ENCODE results near the gene MAST1. TPM values are rescaled to one million over a fixed set of nuclear protein-coding genes. Genes with fewer than 3 reads are reported as not detected.
A peak's percentile ranks its signal among the peaks of the same experiment; 100 is the strongest.
"Not testable (repeated sequence)": the region's sequence is repeated elsewhere in the genome, so short reads cannot be mapped to it uniquely, and the experiment has no call there.

MAST1 gene
- total RNA-seq, 1 experiment from 2014 or later: 11.2 TPM

- POLR2A ChIA-PET (ENCODE audit: unreplicated experiment); H3F3A ChIP-seq (ENCODE audit: low read length, unreplicated experiment): not testable (repeated sequence)
These were observed 20.5 kb upstream of the MAST1 start for GRCh38 chr19:12817810-12818209.

GRCh38 chr19:12821761-12822160 lies 16.6 kb upstream of the MAST1 start:
- H4K20me1 ChIP-seq (ENCODE audit: low read length): no peaks in the 10 kb centered on the region
- H3K9me2 ChIP-seq (replicated peaks; ENCODE audit: low read length): no peaks in the 10 kb centered on the region
- no TSS peak for BruUV-seq (replicated peaks)
- peak; percentile 65 for ATAC-seq
- H3K9ac ChIP-seq (ENCODE audit: low read length): no peak overlapping the region
- no peaks in the 10 kb centered on the region for H3K36me3 ChIP-seq (ENCODE audit: low read depth, low read length)
- no peaks in the 10 kb centered on the region for H3K79me2 ChIP-seq (ENCODE audit: low read length)
- intact Hi-C loops (cut with micrococcal nuclease): no loop called here
- H3K4me3 ChIP-seq (ENCODE audit: low read length): no peak overlapping the region
- no peak overlapping the region for H3K4me2 ChIP-seq (ENCODE audit: low read length)
- no peak for TF ChIP-seq CTCF (conservative IDR thresholded peaks at IDR 0.05; ENCODE audit: low read depth, low read length)
- no peak for TF ChIP-seq EZH2phosphoT487 (IDR thresholded peaks at IDR 0.05; ENCODE audit: borderline replicate concordance, low read length)
- no peak for TF ChIP-seq EZH2 (IDR thresholded peaks at IDR 0.05; ENCODE audit: low read length, unreplicated experiment)
- peak; percentile 63 for DNase-seq
- POLR2A ChIA-PET (ENCODE audit: unreplicated experiment): no interaction called here
- H3F3A ChIP-seq (ENCODE audit: low read length, unreplicated experiment): no peaks in the 10 kb centered on the region
- CTCF ChIA-PET: no interaction called here
- no peaks in the 10 kb centered on the region for H3K4me1 ChIP-seq (ENCODE audit: insufficient read depth, low read length)
- H3K27ac ChIP-seq (ENCODE audit: low read length): no peak overlapping the region
- H3K9me3 ChIP-seq (ENCODE audit: low read length): no peaks in the 10 kb centered on the region
- H3K27me3 ChIP-seq (ENCODE audit: low read length): no peaks in the 10 kb centered on the region
- no peak overlapping the region for H2AFZ ChIP-seq (ENCODE audit: low read length)

More at GRCh38 chr19:12817810-12818209, 20.5 kb upstream of the MAST1 start:
- H3K9ac ChIP-seq (ENCODE audit: low read length); DNase-seq; H3K27me3 ChIP-seq (ENCODE audit: low read length); ATAC-seq; H3K36me3 ChIP-seq (ENCODE audit: low read depth, low read length); BruUV-seq (replicated peaks); H2AFZ ChIP-seq (ENCODE audit: low read length); H3K9me3 ChIP-seq (ENCODE audit: low read length); H3K4me2 ChIP-seq (ENCODE audit: low read length); H3K79me2 ChIP-seq (ENCODE audit: low read length); H3K4me1 ChIP-seq (ENCODE audit: insufficient read depth, low read length); H3K4me3 ChIP-seq (ENCODE audit: low read length); H4K20me1 ChIP-seq (ENCODE audit: low read length); H3K9me2 ChIP-seq (replicated peaks; ENCODE audit: low read length); H3K27ac ChIP-seq (ENCODE audit: low read length); intact Hi-C loops (cut with micrococcal nuclease); CTCF ChIA-PET: not testable (repeated sequence)

GRCh38 chr19:12825254-12826131 lies 12.8 kb upstream of the MAST1 start:
- no peak overlapping the region for H3K4me3 ChIP-seq (ENCODE audit: low read length)
- H3K9me2 ChIP-seq (replicated peaks; ENCODE audit: low read length): no peaks in the 10 kb centered on the region
- H3K4me2 ChIP-seq (ENCODE audit: low read length): no peak overlapping the region
- no peaks in the 10 kb centered on the region for H3K27me3 ChIP-seq (ENCODE audit: low read length)
- H3K9ac ChIP-seq (ENCODE audit: low read length): no peak overlapping the region
- H3F3A ChIP-seq (ENCODE audit: low read length, unreplicated experiment): peaks cover 3% of the 10 kb centered on the region
- POLR2A ChIA-PET (ENCODE audit: unreplicated experiment): no interaction called here
- no peaks in the 10 kb centered on the region for H4K20me1 ChIP-seq (ENCODE audit: low read length)
- H3K36me3 ChIP-seq (ENCODE audit: low read depth, low read length): no peaks in the 10 kb centered on the region
- no peak for TF ChIP-seq EZH2phosphoT487 (IDR thresholded peaks at IDR 0.05; ENCODE audit: borderline replicate concordance, low read length)
- TF ChIP-seq CTCF (conservative IDR thresholded peaks at IDR 0.05; ENCODE audit: low read depth, low read length): peak; percentile 50
- DNase-seq (peak; percentile 24), ATAC-seq (peak; percentile 57)
- CTCF ChIA-PET: no interaction called here
- H3K9me3 ChIP-seq (ENCODE audit: low read length): no peaks in the 10 kb centered on the region
- intact Hi-C loops (cut with micrococcal nuclease): no loop called here
- no TSS peak for BruUV-seq (replicated peaks)
- no peaks in the 10 kb centered on the region for H3K4me1 ChIP-seq (ENCODE audit: insufficient read depth, low read length)
- peak overlapping the region; percentile 54; the same call in 1 of the 2 replicates for H2AFZ ChIP-seq (ENCODE audit: low read length)
- H3K79me2 ChIP-seq (ENCODE audit: low read length): no peaks in the 10 kb centered on the region
- no peak overlapping the region for H3K27ac ChIP-seq (ENCODE audit: low read length)

All from PC-3 (cell line).